GM12865 (cell line): ENCODE data around the gene IDH3B.

Source experiments
- DNase-seq: peaks from one replicate; pipeline ENCODE4 v3.0.0; 2010; ENCODE audit warnings: low read depth
- H3K4me3 ChIP-seq: 2 replicates; pipeline ENCODE4 v1.5.1; 2011; ENCODE audit warnings: mild to moderate bottlenecking, low read depth, low read length, control low read depth
- TF ChIP-seq, protein P1 (sequence below): IDR thresholded peaks from 2 replicates; pipeline ENCODE4 v1.5.1; 2011; ENCODE audit warnings: low read length, control low read depth, low read depth, inconsistent platforms; ENCODE audit not compliant: insufficient read depth; ENCODE audit errors: missing control alignments

IDH3B gene

DNA sequence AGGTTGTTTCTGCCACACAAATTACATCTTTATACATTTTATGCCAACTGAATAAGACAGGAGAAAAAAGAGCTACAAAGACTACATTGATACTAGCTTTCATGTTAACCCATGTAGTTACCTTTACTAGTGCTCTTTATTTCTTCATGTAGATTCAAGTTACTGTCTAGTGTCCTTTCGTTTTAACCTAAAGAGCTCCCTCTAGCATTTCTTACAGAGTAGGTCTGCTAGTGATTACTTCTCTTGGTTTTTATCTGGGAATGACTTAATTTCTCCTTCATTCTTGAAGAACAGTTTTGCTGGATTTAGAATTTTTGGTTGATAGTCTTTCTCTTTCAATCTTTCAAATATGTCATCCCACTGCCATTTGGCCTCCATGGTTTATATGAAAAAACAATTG is 32.8 kb downstream of the IDH3B start:
- TF ChIP-seq, protein P1, sequence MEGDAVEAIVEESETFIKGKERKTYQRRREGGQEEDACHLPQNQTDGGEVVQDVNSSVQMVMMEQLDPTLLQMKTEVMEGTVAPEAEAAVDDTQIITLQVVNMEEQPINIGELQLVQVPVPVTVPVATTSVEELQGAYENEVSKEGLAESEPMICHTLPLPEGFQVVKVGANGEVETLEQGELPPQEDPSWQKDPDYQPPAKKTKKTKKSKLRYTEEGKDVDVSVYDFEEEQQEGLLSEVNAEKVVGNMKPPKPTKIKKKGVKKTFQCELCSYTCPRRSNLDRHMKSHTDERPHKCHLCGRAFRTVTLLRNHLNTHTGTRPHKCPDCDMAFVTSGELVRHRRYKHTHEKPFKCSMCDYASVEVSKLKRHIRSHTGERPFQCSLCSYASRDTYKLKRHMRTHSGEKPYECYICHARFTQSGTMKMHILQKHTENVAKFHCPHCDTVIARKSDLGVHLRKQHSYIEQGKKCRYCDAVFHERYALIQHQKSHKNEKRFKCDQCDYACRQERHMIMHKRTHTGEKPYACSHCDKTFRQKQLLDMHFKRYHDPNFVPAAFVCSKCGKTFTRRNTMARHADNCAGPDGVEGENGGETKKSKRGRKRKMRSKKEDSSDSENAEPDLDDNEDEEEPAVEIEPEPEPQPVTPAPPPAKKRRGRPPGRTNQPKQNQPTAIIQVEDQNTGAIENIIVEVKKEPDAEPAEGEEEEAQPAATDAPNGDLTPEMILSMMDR: no peak
- no peak for DNase-seq
- H3K4me3 ChIP-seq: no peak overlapping the region

DNA sequence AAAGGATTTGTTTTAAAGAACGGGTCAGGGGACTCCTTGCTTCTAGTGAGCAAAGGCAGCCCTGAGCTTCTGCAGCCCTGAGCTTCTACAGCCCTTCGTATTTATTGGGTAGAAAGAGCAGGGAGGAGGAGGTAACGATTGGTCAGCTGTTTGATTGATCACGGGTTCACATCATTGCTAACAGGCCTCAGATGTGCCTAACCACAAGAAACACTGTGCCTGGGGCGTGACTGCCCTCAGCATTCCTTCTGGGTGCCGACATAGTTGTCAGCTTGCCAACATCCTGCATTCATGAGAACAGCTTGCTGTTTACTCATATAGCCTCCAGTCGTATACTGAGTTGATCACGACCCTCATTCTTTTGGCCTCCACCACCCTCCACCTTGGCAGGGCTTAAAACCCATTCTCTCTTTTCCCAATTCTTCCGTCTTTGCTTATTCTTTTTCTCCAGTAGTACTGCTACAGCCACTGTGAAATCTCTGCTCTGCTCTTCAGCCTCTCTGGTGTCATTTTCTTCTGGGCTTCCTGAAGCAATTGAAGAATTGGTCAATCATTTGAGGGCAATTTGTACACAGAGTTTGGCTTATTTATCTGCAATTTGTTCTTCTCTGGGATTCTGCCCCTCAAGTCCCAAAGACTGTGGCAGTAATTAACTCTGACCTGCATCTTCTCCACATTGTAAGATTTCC is 37.0 kb downstream of the IDH3B start:
- TF ChIP-seq, protein P1: no peak
- no peak overlapping the region for H3K4me3 ChIP-seq
- DNase-seq: no peak

DNA sequence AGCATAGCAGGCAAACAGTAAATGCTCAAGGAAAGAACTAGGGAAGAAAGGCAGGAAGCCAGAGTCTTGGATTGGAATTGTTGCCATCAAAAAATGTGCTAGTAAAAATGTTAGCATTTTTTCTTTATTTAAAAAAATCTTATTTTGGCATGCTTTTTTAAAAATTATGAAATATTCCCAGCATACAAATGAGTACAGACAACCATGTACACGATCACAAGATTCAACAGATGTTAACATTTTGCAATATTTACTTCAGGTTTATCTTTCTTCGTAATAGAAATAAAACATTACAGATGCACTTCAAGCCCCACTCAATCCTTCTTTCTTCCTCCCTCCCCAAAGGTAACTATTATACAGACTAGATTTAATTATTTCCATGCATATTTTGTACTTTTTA is 39.0 kb downstream of the IDH3B start:
- DNase-seq: no peak
- TF ChIP-seq, protein P1: no peak
- H3K4me3 ChIP-seq: no peak overlapping the region

DNA sequence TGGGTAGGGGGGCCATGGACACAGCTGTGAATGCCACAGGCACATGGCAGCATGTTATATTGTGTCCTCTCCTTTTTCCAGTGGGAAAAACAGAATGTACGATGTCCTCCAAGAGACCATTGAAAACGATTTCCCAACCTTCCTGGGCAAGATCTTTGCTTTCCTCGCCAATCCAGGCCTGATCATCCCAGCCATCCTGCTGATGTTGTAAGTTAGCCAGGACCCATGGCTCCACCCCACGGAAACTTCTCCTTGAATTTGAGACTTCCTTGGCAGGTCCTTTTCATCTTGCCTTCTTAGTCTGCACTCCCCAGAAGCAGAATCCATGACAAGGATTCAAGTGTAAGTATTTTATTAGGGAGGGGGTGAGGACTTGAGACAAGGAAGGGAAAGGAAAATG is 39.8 kb downstream of the IDH3B start:
- H3K4me3 ChIP-seq: no peak overlapping the region
- TF ChIP-seq, protein P1: no peak

DNA sequence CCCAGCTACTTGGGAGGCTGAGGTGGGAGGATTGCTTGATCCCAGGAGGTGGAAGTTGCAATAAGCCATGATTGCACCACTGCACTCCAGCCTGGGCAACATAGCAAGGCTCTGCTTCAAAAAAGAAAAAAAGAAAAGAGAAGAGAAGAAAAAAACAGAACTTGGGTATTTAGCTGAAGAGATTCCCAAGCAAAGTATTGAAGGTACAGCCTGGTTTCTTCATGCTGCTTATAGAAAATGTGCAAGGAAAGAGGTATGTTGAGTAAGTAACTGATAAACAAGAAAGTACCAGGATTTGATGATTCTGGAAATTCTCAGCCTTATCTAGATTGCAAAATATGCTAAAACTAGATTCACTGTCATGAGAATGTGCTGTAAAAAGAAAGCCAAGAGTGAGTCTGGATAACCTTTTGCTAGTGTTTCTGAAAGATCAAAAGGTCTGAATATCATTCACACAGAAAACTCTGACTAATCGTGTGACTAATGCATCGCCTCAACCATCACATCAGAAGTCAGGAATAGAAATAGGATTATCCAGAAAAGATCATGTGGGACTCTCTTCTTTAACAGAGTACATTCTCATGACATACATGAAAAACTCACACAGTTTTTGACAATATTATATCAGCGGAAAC is 43.9 kb downstream of the IDH3B start:
- no peak overlapping the region for H3K4me3 ChIP-seq
- TF ChIP-seq, protein P1: no peak
- no peak for DNase-seq

More for the DNA sequence above, 39.8 kb downstream of the IDH3B start:
- no peak for DNase-seq

DNA sequence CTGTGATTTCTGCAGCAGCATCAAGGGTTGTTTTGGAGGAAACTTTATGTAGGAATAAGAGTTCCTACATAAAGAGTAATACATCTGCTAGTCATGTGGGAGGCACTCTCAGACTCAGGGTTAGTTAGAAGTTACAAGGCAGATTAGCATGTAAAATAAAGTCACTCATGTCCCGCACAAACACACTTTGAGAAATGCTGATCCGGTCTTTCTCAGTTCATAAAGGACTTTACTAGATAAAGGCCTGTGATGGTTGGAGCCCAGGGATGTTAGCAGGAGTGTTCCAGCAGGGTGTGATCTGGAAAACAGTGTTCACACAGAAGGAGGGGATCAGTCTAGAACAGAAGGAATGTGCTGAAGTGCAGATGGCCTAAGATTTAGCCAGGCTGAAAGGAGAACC is 44.7 kb downstream of the IDH3B start:
- TF ChIP-seq, protein P1: no peak
- H3K4me3 ChIP-seq: no peak overlapping the region
- no peak for DNase-seq
